Islet precursor cell (in vitro differentiated cells): ENCODE results near the gene PACS1.

Source experiments
- DNase-seq: peaks from one replicate; pipeline ENCODE4 v3.0.0-alpha.2; 2018

Gene PACS1

GRCh38 chr11:66190786-66191185 lies 120.7 kb downstream of the PACS1 start:
- DNase-seq: no peak

- DNase-seq: no peak
Observed at GRCh38 chr11:66192181-66192863, 122.2 kb downstream of the PACS1 start.

GRCh38 chr11:66194391-66194790 lies 124.3 kb downstream of the PACS1 start:
- DNase-seq: no peak

- DNase-seq: no peak
Observed at GRCh38 chr11:66195867-66196266, 125.8 kb downstream of the PACS1 start.

- DNase-seq: no peak
Observed at GRCh38 chr11:66203847-66204246, 133.8 kb downstream of the PACS1 start.

- DNase-seq: no peak
Observed at GRCh38 chr11:66204412-66204811, 134.3 kb downstream of the PACS1 start.

- no peak for DNase-seq
Observed at GRCh38 chr11:66207816-66208215, 137.7 kb downstream of the PACS1 start.

- DNase-seq: no peak
Observed at GRCh38 chr11:66211100-66211499, 141.0 kb downstream of the PACS1 start.

GRCh38 chr11:66216911-66217310 lies 146.8 kb downstream of the PACS1 start:
- no peak for DNase-seq

GRCh38 chr11:66218036-66218435 lies 148.0 kb downstream of the PACS1 start:
- DNase-seq: no peak

GRCh38 chr11:66218846-66219620 lies 149.0 kb downstream of the PACS1 start:
- no peak for DNase-seq

GRCh38 chr11:66219846-66220565 lies 149.9 kb downstream of the PACS1 start:
- DNase-seq: no peak

- no peak for DNase-seq
Observed at GRCh38 chr11:66220566-66220935, 150.5 kb downstream of the PACS1 start.

GRCh38 chr11:66221012-66221411 lies 150.9 kb downstream of the PACS1 start:
- no peak for DNase-seq

GRCh38 chr11:66221726-66222236 lies 151.7 kb downstream of the PACS1 start:
- DNase-seq: no peak

- DNase-seq: peak; percentile 95
Observed at GRCh38 chr11:66222358-66223149, 152.5 kb downstream of the PACS1 start.

- peak; percentile 14 for DNase-seq
Observed at GRCh38 chr11:66224226-66224855, 154.3 kb downstream of the PACS1 start.

GRCh38 chr11:66225066-66225465 lies 155.0 kb downstream of the PACS1 start:
- peak; percentile 29 for DNase-seq

- DNase-seq: no peak
Observed at GRCh38 chr11:66226101-66226500, 156.0 kb downstream of the PACS1 start.

GRCh38 chr11:66227700-66228099 lies 157.6 kb downstream of the PACS1 start:
- no peak for DNase-seq

GRCh38 chr11:66228521-66228920 lies 158.4 kb downstream of the PACS1 start:
- no peak for DNase-seq

- DNase-seq: no peak
Observed at GRCh38 chr11:66230156-66230555, 160.1 kb downstream of the PACS1 start.
